Fibroblast of skin of right biceps (primary cell): ENCODE measurements around the gene KAT6B.

Experiments used
- DNase-seq: peaks from one replicate; pipeline ENCODE4 v3.0.0-alpha.2; 2013

KAT6B gene

GRCh38 chr10:75021379-75022249, 195.2 kb downstream of the KAT6B start:
- DNase-seq: no peak

GRCh38 chr10:75023074-75023473, 196.7 kb downstream of the KAT6B start:
- DNase-seq: no peak

- DNase-seq: no peak
These were observed 198.6 kb downstream of the KAT6B start for GRCh38 chr10:75024971-75025523.

GRCh38 chr10:75028049-75028448, 201.6 kb downstream of the KAT6B start:
- no peak for DNase-seq

- DNase-seq: no peak
These were observed 202.3 kb downstream of the KAT6B start for GRCh38 chr10:75028748-75029147.

- DNase-seq: no peak
These were observed 203.0 kb downstream of the KAT6B start for GRCh38 chr10:75029420-75029819.

GRCh38 chr10:75029857-75030256, 203.5 kb downstream of the KAT6B start:
- no peak for DNase-seq

- no peak for DNase-seq
These were observed 204.0 kb downstream of the KAT6B start for GRCh38 chr10:75030371-75030770.

- no peak for DNase-seq
These were observed 205.7 kb downstream of the KAT6B start for GRCh38 chr10:75032119-75032518.

- no peak for DNase-seq
These were observed 206.4 kb downstream of the KAT6B start for GRCh38 chr10:75032813-75033212.

- DNase-seq: no peak
These were observed 207.2 kb downstream of the KAT6B start for GRCh38 chr10:75033399-75034130.

GRCh38 chr10:75034131-75034512, 207.7 kb downstream of the KAT6B start:
- DNase-seq: no peak

GRCh38 chr10:75034714-75035258, 208.4 kb downstream of the KAT6B start:
- no peak for DNase-seq

- DNase-seq: peak; percentile 49
These were observed 209.7 kb downstream of the KAT6B start for GRCh38 chr10:75035975-75036708.

- DNase-seq: no peak
These were observed 211.1 kb downstream of the KAT6B start for GRCh38 chr10:75037171-75038153.

- DNase-seq: peak; percentile 40
These were observed 211.9 kb downstream of the KAT6B start for GRCh38 chr10:75038335-75038734.

GRCh38 chr10:75040576-75040975, 214.2 kb downstream of the KAT6B start:
- no peak for DNase-seq

- peak; percentile 77 for DNase-seq
These were observed 216.0 kb downstream of the KAT6B start for GRCh38 chr10:75042292-75042974.

GRCh38 chr10:75043256-75044131, 217.1 kb downstream of the KAT6B start:
- DNase-seq: no peak

- peak; percentile 23 for DNase-seq
These were observed 222.3 kb downstream of the KAT6B start for GRCh38 chr10:75048669-75049098.
